ENCODE data around the gene LST1.

LST1 gene

DNA sequence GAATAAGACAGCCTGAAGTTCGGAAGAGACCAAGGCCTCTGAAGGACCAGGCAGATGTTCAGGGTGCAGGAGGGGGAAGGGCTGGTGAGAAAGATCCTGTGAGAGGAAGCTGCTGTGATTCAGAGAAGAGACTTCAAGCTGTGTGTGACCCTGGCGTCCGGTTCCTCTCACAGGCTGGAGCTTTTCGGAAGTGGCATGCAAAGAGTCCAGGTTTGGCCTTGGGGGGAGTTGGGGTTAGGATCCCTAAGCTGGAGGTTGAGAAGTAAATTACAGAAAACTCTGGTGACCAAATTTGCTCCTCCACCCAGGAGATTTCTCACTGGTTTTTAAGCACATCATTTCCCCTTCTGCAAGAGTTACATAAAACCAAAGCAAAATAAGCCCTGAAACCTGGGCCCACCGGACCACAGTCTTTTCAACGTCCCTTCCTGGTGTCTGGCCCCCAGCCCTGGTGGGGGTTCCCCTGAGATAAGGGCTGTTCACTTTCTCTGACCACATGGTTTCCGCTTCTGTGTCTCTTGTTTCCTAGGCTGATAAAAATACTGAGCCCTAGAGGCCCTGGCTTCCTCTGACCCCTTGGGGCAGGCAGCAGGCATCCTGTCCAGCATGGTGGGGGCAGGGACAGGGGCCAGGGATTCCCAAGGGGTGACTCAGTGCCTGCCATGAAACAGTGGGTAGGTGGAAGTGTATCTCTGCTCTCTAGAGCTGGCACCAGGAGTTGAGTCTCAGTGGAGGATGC is 25.9 kb upstream of the LST1 start:
- DNase-seq (ENCODE audit: low read depth in 2 of 2, low spot score in 1 of 2), result no peak

DNA sequence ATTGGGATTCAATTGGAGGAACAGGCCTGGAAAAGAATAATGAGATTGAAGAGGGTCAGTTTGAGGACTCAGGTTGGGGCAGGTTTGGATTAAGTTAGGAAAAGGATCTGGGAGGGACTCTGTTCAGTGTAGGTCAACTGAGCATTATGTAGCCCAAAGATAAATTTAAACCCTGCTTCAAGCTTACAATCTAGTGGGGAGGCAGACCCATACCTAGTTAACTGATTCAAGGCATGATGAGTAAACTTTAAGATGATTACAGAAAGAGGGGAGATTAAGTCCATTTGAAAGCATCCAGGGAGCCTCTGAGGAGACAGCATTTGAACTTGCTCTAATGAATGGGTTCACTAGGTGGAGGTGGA is 25.4 kb upstream of the LST1 start:
- no peak for DNase-seq (ENCODE audit: low read depth in 2 of 2, low spot score in 1 of 2)

DNA sequence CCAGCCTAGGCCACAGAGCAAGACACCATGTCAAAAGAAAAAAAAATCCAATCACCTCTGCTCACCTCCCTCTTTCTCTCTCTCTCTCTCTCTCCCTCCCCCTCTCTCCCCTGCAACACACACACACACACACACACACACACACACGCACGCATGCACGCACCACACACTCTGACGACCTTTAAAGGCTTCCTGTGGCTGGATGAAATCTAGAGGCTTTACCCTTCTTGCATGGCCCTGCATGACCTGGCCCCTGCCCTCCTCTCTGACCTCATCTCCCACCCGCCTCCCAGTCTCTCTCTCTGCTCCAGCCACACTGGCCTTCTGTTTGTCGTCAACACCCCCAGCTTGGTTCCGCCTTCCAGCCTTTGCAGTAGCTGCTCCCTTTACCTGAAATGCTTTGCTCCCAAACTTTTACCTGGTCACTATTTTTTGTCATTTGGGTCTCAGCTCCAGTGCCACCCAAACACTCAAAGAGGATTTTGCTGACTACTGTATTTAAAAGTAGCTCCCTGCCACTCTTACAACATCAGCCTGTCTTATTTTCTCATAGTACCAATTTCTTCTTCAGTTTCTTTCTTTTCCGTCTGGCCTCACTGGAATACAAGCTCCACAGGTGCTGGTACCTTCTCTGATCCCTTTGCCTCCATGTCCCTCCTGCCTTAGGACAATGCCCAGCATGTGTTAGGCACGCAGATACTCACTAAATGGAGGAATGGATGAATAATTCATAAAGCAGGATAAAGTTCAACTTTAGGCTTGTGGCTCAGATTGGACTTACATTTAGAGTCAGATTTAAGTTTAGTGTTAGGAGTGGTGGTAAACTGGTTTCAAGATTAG is 18.3 kb upstream of the LST1 start:
- DNase-seq (ENCODE audit: low read depth in 2 of 2, low spot score in 1 of 2), result no peak

- peak in 1 of 2 donors; percentile 55 for DNase-seq (ENCODE audit: low read depth in 2 of 2, low spot score in 1 of 2)
Observed at GRCh38 chr6:31568537-31568961, 17.5 kb upstream of the LST1 start.

- DNase-seq (ENCODE audit: low read depth in 2 of 2, low spot score in 1 of 2), result no peak
Observed at GRCh38 chr6:31569861-31570536, 16.1 kb upstream of the LST1 start.

DNA sequence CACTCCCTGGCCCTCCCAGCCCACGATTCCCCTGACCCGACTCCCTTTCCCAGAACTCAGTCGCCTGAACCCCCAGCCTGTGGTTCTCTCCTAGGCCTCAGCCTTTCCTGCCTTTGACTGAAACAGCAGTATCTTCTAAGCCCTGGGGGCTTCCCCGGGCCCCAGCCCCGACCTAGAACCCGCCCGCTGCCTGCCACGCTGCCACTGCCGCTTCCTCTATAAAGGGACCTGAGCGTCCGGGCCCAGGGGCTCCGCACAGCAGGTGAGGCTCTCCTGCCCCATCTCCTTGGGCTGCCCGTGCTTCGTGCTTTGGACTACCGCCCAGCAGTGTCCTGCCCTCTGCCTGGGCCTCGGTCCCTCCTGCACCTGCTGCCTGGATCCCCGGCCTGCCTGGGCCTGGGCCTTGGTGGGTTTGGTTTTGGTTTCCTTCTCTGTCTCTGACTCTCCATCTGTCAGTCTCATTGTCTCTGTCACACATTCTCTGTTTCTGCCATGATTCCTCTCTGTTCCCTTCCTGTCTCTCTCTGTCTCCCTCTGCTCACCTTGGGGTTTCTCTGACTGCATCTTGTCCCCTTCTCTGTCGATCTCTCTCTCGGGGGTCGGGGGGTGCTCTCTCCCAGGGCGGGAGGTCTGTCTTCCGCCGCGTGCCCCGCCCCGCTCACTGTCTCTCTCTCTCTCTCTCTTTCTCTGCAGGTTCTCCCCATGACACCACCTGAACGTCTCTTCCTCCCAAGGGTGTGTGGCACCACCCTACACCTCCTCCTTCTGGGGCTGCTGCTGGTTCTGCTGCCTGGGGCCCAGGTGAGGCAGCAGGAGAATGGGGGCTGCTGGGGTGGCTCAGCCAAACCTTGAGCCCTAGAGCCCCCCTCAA is 13.8 kb upstream of the LST1 start, which contains the start of gene LTA:
TSS of gene LTA (plus strand) at position 249 of the 871 bp plus-strand sequence. CDS start at position 703, 454 bp downstream.
- peak in 1 of 2 donors; percentile 60 for DNase-seq (ENCODE audit: low read depth in 2 of 2, low spot score in 1 of 2)

GRCh38 chr6:31573239-31574105 is 12.6 kb upstream of the LST1 start:
- DNase-seq (ENCODE audit: low read depth in 2 of 2, low spot score in 1 of 2), result no peak

- no peak for DNase-seq (ENCODE audit: low read depth in 2 of 2, low spot score in 1 of 2)
Observed at GRCh38 chr6:31574106-31575061, 11.7 kb upstream of the LST1 start.

- DNase-seq (ENCODE audit: low read depth in 2 of 2, low spot score in 1 of 2), result peak; percentile 62 to 64
Observed at GRCh38 chr6:31575335-31575901, 10.7 kb upstream of the LST1 start, which contains the start of gene TNF. TSS of gene TNF (plus strand) at chr6:31575565. CDS start at chr6:31575742, 177 bp downstream.

DNA sequence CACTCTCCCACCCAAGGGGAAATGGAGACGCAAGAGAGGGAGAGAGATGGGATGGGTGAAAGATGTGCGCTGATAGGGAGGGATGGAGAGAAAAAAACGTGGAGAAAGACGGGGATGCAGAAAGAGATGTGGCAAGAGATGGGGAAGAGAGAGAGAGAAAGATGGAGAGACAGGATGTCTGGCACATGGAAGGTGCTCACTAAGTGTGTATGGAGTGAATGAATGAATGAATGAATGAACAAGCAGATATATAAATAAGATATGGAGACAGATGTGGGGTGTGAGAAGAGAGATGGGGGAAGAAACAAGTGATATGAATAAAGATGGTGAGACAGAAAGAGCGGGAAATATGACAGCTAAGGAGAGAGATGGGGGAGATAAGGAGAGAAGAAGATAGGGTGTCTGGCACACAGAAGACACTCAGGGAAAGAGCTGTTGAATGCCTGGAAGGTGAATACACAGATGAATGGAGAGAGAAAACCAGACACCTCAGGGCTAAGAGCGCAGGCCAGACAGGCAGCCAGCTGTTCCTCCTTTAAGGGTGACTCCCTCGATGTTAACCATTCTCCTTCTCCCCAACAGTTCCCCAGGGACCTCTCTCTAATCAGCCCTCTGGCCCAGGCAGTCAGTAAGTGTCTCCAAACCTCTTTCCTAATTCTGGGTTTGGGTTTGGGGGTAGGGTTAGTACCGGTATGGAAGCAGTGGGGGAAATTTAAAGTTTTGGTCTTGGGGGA is 10.0 kb upstream of the LST1 start:
- no peak for DNase-seq (ENCODE audit: low read depth in 2 of 2, low spot score in 1 of 2)

GRCh38 chr6:31576897-31577578 is 9.0 kb upstream of the LST1 start:
- no peak for DNase-seq (ENCODE audit: low read depth in 2 of 2, low spot score in 1 of 2)

GRCh38 chr6:31577579-31577966 is 8.5 kb upstream of the LST1 start:
- no peak for DNase-seq (ENCODE audit: low read depth in 2 of 2, low spot score in 1 of 2)

DNA sequence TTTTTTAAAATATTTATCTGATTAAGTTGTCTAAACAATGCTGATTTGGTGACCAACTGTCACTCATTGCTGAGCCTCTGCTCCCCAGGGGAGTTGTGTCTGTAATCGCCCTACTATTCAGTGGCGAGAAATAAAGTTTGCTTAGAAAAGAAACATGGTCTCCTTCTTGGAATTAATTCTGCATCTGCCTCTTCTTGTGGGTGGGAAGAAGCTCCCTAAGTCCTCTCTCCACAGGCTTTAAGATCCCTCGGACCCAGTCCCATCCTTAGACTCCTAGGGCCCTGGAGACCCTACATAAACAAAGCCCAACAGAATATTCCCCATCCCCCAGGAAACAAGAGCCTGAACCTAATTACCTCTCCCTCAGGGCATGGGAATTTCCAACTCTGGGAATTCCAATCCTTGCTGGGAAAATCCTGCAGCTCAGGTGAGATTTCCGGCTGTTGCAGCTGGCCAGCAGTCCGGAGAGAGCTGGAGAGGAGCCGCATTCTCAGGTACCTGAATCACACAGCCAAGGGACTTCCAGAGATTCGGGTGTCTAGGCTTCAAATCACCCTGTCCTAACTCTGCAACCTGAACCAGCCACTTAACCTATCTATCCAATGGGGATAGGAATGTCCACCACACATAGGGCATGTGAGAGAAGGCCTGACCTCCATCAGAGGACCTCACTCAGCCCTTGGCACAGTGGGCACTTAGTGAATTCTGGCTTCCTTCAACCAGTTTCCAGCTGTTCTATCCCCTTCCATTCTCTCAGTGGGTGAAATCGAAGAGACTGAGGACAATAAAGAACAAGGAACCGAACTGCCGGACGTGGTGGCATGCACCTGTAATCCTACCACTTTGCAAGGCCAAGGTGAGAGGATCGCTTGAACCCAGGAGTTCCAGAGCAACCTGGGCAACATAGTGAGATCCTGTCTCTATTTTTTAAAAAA is 7.6 kb upstream of the LST1 start:
- no peak for DNase-seq (ENCODE audit: low read depth in 2 of 2, low spot score in 1 of 2)

DNA sequence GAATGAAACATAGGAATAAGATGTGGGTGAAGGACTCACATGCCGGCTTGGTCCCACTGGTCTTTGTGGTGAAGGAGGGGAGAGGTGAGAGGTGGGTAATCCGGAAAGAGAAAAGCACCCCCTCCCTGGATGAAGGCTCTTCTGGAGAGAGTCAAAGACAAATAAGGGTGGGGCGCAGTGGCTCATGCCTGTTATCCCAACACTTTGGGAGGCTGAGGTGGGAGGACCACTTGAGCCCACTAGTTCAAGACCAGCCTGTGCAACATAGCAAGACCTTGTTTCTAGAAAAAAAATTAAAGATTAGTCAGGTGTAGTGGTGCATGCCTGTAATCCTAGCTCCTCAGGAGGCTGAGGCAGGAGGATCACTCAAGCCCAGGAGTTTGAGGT is 7.0 kb upstream of the LST1 start:
- DNase-seq (ENCODE audit: low read depth in 2 of 2, low spot score in 1 of 2), result no peak

DNA sequence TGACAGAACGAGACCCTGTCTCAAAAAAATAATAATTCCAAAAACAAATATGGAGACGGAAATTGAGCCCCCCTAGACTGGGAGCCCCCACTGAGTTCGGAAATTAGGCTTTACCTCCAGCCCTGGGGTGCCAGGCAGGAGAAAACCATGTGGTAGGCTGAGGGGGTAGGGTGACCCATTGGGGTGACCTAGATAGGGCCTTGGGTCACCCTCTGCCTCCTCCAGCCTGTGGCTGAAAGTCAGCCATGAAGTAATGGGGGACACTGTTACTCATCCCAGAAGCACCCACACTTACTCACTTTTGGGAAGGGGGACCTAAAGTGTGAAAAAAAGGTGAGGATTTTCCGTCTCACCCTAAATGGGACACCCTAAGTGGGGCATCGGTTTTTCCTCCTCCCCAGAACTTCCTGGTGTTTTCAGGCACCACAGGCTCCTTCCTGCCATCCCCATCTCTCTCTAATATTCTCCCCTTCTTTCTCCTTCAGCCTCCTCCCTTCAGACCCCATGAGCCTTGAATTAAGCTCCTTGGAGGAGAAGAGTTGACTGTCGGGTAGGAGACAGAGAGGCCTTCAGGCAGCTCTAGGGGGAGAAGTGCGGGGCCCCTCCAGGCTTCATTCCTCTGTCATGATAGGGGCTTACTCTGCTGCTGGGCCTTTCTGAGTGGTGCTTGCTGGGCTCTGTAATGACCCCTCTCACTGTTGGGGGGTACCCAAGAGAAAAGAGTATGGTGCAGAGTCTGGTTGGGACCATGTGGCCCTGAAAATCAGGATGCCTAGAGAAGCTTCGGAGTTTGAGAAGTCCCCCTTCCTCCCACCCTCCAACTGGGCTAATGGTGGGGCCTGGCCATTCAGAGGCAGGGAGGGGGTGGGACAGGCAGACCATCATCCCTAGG is 6.3 kb upstream of the LST1 start:
- no peak for DNase-seq (ENCODE audit: low read depth in 2 of 2, low spot score in 1 of 2)

All from stimulated activated CD8-positive, alpha-beta memory T cell treated with anti-CD3 and anti-CD28 coated beads, Interleukin-4, amount 100 ng/mL, for 4 hours (primary cell).